Stimulated activated CD8-positive, alpha-beta memory T cell treated with anti-CD3 and anti-CD28 coated beads, Interleukin-12 subunit alpha, Interleukin-12 subunit beta, amount 100 ng/mL, for 1 hour (primary cell): ENCODE results near the gene ABLIM2.

Experiments used
- DNase-seq: peaks from one replicate; pipeline ENCODE4 v3.0.0-alpha.2; 2020; ENCODE audit warnings: low read depth

ABLIM2 gene

GRCh38 chr4:8067945-8068896 is 90.4 kb downstream of the ABLIM2 start:
- no peak for DNase-seq

GRCh38 chr4:8067274-8067936 is 91.2 kb downstream of the ABLIM2 start:
- DNase-seq = no peak

GRCh38 chr4:8066336-8066931 is 92.2 kb downstream of the ABLIM2 start:
- no peak for DNase-seq

GRCh38 chr4:8063974-8064563 is 94.5 kb downstream of the ABLIM2 start:
- DNase-seq = no peak

GRCh38 chr4:8061573-8061972 is 97.0 kb downstream of the ABLIM2 start:
- no peak for DNase-seq

GRCh38 chr4:8061145-8061544 is 97.5 kb downstream of the ABLIM2 start:
- DNase-seq = no peak

GRCh38 chr4:8060632-8061031 is 98.0 kb downstream of the ABLIM2 start:
- no peak for DNase-seq

GRCh38 chr4:8058031-8058479 is 100.6 kb downstream of the ABLIM2 start:
- no peak for DNase-seq

- no peak for DNase-seq
These were observed 103.4 kb downstream of the ABLIM2 start for GRCh38 chr4:8055206-8055605.

GRCh38 chr4:8053688-8054449 is 104.7 kb downstream of the ABLIM2 start:
- no peak for DNase-seq

- DNase-seq = no peak
These were observed 106.4 kb downstream of the ABLIM2 start for GRCh38 chr4:8052160-8052691.

GRCh38 chr4:8051644-8052043 is 107.0 kb downstream of the ABLIM2 start:
- no peak for DNase-seq

GRCh38 chr4:8050555-8051206 is 107.9 kb downstream of the ABLIM2 start:
- no peak for DNase-seq

GRCh38 chr4:8050180-8050554 is 108.4 kb downstream of the ABLIM2 start:
- DNase-seq = no peak

- no peak for DNase-seq
These were observed 109.5 kb downstream of the ABLIM2 start for GRCh38 chr4:8048856-8049676.

- DNase-seq = no peak
These were observed 110.6 kb downstream of the ABLIM2 start for GRCh38 chr4:8047837-8048678.

GRCh38 chr4:8046925-8047541 is 111.6 kb downstream of the ABLIM2 start:
- DNase-seq = no peak

- no peak for DNase-seq
These were observed 112.7 kb downstream of the ABLIM2 start for GRCh38 chr4:8045909-8046308.

GRCh38 chr4:8044699-8045098 is 113.9 kb downstream of the ABLIM2 start:
- no peak for DNase-seq
